ENCODE results near the gene NUFIP2. TPM values are rescaled to one million over a fixed set of nuclear protein-coding genes. Genes with fewer than 3 reads are reported as not detected.
A peak's percentile ranks its signal among the peaks of the same experiment; 100 is the strongest.
"Not testable (repeated sequence)": the region's sequence is repeated elsewhere in the genome, so short reads cannot be mapped to it uniquely, and the experiment has no call there.

NUFIP2 gene, protein sequence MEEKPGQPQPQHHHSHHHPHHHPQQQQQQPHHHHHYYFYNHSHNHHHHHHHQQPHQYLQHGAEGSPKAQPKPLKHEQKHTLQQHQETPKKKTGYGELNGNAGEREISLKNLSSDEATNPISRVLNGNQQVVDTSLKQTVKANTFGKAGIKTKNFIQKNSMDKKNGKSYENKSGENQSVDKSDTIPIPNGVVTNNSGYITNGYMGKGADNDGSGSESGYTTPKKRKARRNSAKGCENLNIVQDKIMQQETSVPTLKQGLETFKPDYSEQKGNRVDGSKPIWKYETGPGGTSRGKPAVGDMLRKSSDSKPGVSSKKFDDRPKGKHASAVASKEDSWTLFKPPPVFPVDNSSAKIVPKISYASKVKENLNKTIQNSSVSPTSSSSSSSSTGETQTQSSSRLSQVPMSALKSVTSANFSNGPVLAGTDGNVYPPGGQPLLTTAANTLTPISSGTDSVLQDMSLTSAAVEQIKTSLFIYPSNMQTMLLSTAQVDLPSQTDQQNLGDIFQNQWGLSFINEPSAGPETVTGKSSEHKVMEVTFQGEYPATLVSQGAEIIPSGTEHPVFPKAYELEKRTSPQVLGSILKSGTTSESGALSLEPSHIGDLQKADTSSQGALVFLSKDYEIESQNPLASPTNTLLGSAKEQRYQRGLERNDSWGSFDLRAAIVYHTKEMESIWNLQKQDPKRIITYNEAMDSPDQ
- 10 to 100 TPM; 33.6 to 39.0 TPM for total RNA-seq
- polyA plus RNA-seq (ENCODE audit: insufficient read depth, low read depth, low replicate concordance): 24.6 TPM
- long read RNA-seq, donor 1, full-length matches to known transcripts: 3 of 12 reads
- long read RNA-seq, donor 1, partial matches to known transcripts: 9 of 12 reads
- long read RNA-seq, donor 1, other reads (novel, unspliced or antisense): 0 of 12 reads
- long read RNA-seq, donor 2, full-length matches to known transcripts: 1 of 1 reads
- long read RNA-seq, donor 2, partial matches to known transcripts: 0 of 1 reads
- long read RNA-seq, donor 2, other reads (novel, unspliced or antisense): 0 of 1 reads

DNA sequence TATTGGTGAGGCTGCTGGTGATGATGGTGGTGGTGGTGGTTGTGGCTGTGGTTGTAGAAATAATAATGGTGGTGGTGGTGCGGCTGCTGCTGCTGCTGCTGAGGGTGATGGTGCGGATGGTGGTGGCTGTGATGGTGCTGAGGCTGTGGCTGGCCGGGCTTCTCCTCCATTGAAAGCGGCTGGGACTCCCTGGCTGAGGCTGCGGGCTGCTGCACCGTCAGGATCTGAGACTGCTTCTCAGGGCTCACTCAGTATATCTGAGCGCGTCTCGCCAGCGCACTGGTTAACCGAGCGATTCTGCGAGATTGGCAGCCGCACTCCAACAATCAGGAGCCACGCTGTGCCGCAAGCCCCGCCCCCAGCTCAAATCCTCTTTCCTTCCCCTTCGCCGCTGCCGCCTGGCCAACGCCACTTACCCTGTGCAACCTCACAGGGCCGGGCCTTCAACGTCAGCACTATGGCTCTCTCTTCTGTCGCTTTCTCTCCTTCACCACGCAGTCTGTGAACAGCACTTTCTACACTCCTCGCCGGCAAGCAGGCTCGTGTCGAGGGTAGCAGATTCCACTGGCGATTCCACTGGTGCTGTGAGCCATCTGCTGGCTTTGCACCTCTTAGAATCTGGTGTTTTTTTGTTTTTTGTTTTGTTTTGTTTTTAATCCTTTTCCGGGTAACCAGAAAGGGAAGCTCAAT, at the start of gene NUFIP2:
TSS of gene NUFIP2 (minus strand) at position 259 of the 690 bp plus-strand sequence. CDS start at position 170, 89 bp downstream.
- Histone ChIP-seq H3K4me1 (peaks cover 24% of the 10 kb centered on the region), H3K9me3 (no peaks in the 10 kb centered on the region), H3K36me3 (ENCODE audit: low read depth, missing control alignments) (no peaks in the 10 kb centered on the region), H3K27me3 (no peaks in the 10 kb centered on the region), H3K27ac (peak within 1 kb of the TSS; percentile 97 to 99), H3K4me3 (peak within 1 kb of the TSS; percentile 72 to 94)
- WGBS, 2 donors: 1% methylated on average over 25 to 31 of the region's 31 CpGs
- intact Hi-C loops (cut with DNase I; ENCODE audit: low total_unique reads): loop anchor here (10.0 kb wide), 1 partner anchor 149 kb away; no protein-coding TSS in a partner anchor
- TF ChIP-seq, protein P1, sequence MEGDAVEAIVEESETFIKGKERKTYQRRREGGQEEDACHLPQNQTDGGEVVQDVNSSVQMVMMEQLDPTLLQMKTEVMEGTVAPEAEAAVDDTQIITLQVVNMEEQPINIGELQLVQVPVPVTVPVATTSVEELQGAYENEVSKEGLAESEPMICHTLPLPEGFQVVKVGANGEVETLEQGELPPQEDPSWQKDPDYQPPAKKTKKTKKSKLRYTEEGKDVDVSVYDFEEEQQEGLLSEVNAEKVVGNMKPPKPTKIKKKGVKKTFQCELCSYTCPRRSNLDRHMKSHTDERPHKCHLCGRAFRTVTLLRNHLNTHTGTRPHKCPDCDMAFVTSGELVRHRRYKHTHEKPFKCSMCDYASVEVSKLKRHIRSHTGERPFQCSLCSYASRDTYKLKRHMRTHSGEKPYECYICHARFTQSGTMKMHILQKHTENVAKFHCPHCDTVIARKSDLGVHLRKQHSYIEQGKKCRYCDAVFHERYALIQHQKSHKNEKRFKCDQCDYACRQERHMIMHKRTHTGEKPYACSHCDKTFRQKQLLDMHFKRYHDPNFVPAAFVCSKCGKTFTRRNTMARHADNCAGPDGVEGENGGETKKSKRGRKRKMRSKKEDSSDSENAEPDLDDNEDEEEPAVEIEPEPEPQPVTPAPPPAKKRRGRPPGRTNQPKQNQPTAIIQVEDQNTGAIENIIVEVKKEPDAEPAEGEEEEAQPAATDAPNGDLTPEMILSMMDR (IDR thresholded peaks at IDR 0.05): peak in 1 of 3 experiments; percentile 35
- peak; percentile 98 for TF ChIP-seq POLR2A (IDR thresholded peaks at IDR 0.05)
- DNase-seq: peak; percentile 100

DNA sequence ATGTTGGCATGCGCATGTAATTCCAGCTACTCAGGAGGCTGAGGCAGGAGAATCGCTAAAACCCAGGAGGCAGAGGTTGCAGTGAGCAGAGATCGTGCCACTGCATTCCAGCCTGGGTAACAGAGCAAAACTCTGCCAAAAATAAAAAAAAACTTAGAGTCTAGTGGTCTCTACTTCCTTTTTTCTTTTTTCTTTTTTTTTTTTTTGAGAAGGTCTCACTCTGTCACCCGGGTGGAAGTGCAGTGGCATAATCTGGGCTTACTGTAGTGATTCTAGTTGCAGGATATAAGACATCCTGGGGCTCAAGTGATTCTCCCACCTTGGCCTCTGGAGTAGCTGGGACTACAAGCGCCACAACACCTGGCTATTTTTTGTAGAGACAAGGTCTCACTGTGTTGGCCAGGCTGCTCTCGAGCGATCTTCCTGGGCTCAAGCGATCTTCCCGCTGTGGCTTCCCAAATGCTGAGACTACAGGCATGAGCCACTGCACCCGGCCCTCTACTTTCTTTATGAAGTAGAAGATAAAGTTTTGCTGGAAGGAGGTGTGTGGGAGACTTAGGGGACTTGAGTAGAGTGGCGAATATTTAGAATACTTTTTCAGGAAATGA, 48.3 kb upstream of the NUFIP2 start:
- no peaks in the 10 kb centered on the region for H3K4me1 ChIP-seq
- H3K36me3 ChIP-seq (ENCODE audit: low read depth, missing control alignments): no peaks in the 10 kb centered on the region
- H3K9me3 ChIP-seq: no peaks in the 10 kb centered on the region
- no peak overlapping the region for H3K4me3 ChIP-seq
- no peak for DNase-seq
- no peak for TF ChIP-seq POLR2A (IDR thresholded peaks at IDR 0.05)
- TF ChIP-seq, protein P1 (IDR thresholded peaks at IDR 0.05): no peak
- H3K27me3 ChIP-seq: no peaks in the 10 kb centered on the region
- WGBS, 2 donors: 83% methylated on average over 11 of the region's 11 CpGs
- H3K27ac ChIP-seq: no peak overlapping the region
- intact Hi-C loops (cut with DNase I; ENCODE audit: low total_unique reads): no loop called here

DNA sequence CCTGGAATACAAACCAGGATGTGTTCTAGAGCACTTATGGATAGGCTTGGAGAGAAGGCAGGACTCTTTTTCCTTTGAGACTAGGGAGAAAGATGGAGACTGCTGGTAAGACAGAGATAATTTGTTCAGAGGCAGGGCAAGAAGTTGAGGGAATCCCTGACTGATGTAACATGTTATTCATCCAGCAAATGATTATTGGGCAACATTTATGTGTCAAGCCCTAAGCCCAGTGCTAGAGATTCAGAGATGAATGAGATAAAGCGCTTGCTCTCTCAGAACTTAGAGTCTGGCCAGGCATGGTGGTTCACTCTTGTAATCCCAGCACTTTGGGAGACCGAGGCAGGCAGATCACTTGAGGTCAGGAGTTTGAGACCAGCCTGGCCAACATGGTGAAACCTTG, 47.8 kb upstream of the NUFIP2 start:
- Histone ChIP-seq H3K27ac (no peak overlapping the region), H3K36me3 (ENCODE audit: low read depth, missing control alignments) (no peaks in the 10 kb centered on the region), H3K4me1 (no peaks in the 10 kb centered on the region), H3K9me3 (no peaks in the 10 kb centered on the region), H3K4me3 (no peak overlapping the region), H3K27me3 (no peaks in the 10 kb centered on the region)
- intact Hi-C loops (cut with DNase I; ENCODE audit: low total_unique reads): no loop called here
- no peak for DNase-seq
- 88 to 95% methylated on average over 2 of the region's 2 CpGs for WGBS, 2 donors
- TF ChIP-seq, protein P1 (IDR thresholded peaks at IDR 0.05): no peak
- TF ChIP-seq POLR2A (IDR thresholded peaks at IDR 0.05): no peak

DNA sequence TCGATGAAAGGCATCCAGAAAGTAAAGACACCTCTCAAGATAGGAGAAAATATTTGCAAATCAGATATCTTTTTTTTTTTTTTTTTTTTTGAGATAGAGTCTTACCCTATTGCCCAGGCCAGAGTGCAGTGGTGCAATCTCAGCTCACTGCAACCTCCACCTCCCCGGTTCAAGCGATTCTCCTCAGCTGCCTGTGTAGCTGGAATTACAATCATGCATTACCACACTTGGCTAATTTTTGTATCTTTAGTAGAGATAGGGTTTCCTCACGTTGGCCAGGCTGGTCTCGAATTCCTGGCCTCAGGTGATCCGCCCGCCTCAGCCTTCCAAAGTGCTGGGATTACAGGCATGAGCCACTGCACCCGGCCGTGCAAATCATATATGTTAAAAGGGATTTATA, 45.1 kb upstream of the NUFIP2 start:
- H3K4me3 ChIP-seq; H3K36me3 ChIP-seq (ENCODE audit: low read depth, missing control alignments); H3K9me3 ChIP-seq; DNase-seq; intact Hi-C loops (cut with DNase I; ENCODE audit: low total_unique reads); H3K27ac ChIP-seq; H3K4me1 ChIP-seq; H3K27me3 ChIP-seq: not testable (repeated sequence)
- 82 to 86% methylated on average over 9 of the region's 9 CpGs for WGBS, 2 donors

Measured in testis (tissue), 5 donors.